ENCODE measurements around the gene PRSS16.
"Not testable (repeated sequence)": the region's sequence is repeated elsewhere in the genome, so short reads cannot be mapped to it uniquely, and the experiment has no call there.

PRSS16 gene

DNA sequence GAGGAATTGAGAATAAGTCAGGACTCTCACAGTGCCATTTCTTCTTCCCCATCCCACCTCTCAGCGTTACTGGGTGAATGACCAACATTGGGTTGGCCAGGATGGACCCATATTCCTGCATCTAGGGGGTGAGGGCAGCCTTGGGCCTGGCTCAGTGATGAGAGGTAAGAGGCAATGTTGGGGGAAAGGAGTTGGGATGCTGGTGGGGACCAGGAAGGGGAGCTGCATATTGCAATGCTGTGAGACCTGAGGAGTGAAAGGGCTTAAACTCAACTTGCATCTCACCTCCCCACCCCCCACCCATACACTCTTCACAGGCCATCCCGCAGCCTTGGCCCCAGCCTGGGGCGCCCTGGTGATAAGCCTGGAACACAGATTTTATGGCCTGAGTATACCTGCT is 1.3 kb downstream of the PRSS16 start:
- Histone ChIP-seq H3K27me3 (ENCODE audit: insufficient read depth, low read length) (peaks cover 88% of the 10 kb centered on the region), H3K4me1 (ENCODE audit: control insufficient read depth, insufficient read depth, low read length, unreplicated experiment) (no peaks in the 10 kb centered on the region), H3K36me3 (ENCODE audit: insufficient read depth, low read length) (no peaks in the 10 kb centered on the region), H2AFZ (ENCODE audit: low read length, unreplicated experiment) (no peak overlapping the region), H3K27ac (ENCODE audit: low read depth, low read length) (no peak overlapping the region), H3K4me3 (ENCODE audit: low read depth, low read length) (no peak overlapping the region), H3K79me2 (ENCODE audit: control insufficient read depth, insufficient read depth, low read length, unreplicated experiment) (no peaks in the 10 kb centered on the region)

DNA sequence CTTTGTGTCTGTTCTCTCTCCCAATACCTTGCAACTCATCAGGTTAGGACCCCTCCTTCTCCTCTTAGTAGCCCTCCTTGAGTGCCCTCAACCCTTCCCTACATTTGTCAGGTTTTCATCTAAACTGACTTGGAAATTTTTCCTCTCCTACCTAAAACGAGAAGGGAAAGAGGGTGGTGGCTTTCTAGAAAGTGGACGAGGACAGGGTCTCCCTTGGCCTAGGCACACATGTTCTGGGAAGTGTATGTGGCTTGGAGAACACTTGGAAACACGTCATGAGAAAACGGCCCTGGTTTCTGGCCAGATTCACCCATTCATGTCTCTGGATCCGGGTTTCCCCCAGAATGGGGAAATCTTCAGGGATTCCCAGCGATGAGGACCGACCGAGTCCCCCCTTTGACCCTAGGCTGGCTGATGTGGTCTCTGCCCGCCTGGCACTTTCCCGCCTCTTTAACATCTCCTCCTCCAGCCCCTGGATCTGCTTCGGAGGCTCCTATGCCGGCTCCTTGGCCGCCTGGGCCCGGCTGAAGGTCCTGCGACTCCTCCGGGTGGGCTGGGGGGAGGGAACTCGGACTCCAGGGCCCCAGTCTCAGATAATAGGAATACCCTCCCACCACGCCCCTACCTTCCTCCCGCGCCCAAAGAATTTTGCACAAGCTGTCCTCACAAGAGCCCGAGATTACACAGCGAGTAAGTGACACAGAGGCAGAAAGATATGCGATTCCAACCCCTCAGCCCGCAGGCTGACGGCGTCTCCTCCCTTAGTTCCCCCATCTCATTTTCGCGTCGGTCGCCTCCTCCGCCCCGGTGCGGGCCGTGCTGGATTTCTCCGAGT is 3.0 kb downstream of the PRSS16 start:
- Histone ChIP-seq H3K27me3 (ENCODE audit: insufficient read depth, low read length) (peaks cover 97% of the 10 kb centered on the region), H3K4me3 (ENCODE audit: low read depth, low read length) (peak overlapping the region; percentile 83), H2AFZ (ENCODE audit: low read length, unreplicated experiment) (peak overlapping the region; percentile 58), H3K27ac (ENCODE audit: low read depth, low read length) (no peak overlapping the region), H3K36me3 (ENCODE audit: insufficient read depth, low read length) (no peaks in the 10 kb centered on the region), H3K79me2 (ENCODE audit: control insufficient read depth, insufficient read depth, low read length, unreplicated experiment) (no peaks in the 10 kb centered on the region), H3K4me1 (ENCODE audit: control insufficient read depth, insufficient read depth, low read length, unreplicated experiment) (no peaks in the 10 kb centered on the region)

DNA sequence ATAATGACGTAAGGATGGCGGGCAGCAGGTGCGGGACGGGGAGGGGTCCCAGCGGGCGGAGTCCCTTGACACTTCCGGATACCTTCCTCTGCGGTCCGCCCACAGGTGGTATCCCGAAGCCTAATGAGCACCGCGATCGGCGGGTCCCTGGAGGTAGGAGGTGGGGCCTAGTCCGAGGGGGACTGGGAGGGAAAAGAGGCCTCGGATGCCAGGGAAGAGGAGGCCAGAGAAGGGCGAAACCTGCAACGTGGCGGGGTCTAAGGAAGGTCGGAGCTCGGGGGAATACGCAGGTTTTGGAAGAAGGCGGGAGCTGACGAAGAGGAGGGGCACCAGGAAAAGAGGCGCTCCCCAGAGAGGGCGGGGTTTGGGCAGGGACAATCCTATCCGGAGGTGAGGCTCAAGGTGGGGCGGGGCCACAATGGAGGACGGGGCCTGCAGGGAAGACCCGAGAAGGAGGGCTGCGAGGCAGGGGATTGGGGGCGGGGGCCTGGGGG is 3.7 kb downstream of the PRSS16 start:
- Histone ChIP-seq H3K4me3 (ENCODE audit: low read depth, low read length) (peak overlapping the region; percentile 83), H3K79me2 (ENCODE audit: control insufficient read depth, insufficient read depth, low read length, unreplicated experiment) (no peaks in the 10 kb centered on the region), H2AFZ (ENCODE audit: low read length, unreplicated experiment) (peak overlapping the region; percentile 58), H3K27me3 (ENCODE audit: insufficient read depth, low read length) (peaks cover 97% of the 10 kb centered on the region), H3K27ac (ENCODE audit: low read depth, low read length) (no peak overlapping the region), H3K36me3 (ENCODE audit: insufficient read depth, low read length) (no peaks in the 10 kb centered on the region), H3K4me1 (ENCODE audit: control insufficient read depth, insufficient read depth, low read length, unreplicated experiment) (no peaks in the 10 kb centered on the region)

- Histone ChIP-seq H3K4me1 (ENCODE audit: control insufficient read depth, insufficient read depth, low read length, unreplicated experiment) (no peaks in the 10 kb centered on the region), H2AFZ (ENCODE audit: low read length, unreplicated experiment) (no peak overlapping the region), H3K36me3 (ENCODE audit: insufficient read depth, low read length) (no peaks in the 10 kb centered on the region), H3K4me3 (ENCODE audit: low read depth, low read length) (peak overlapping the region; percentile 83), H3K79me2 (ENCODE audit: control insufficient read depth, insufficient read depth, low read length, unreplicated experiment) (no peaks in the 10 kb centered on the region), H3K27me3 (ENCODE audit: insufficient read depth, low read length) (peaks cover 97% of the 10 kb centered on the region), H3K27ac (ENCODE audit: low read depth, low read length) (no peak overlapping the region)
These were observed 4.2 kb downstream of the PRSS16 start for GRCh38 chr6:27251606-27252251.

GRCh38 chr6:27254566-27254965 is 7.1 kb downstream of the PRSS16 start:
- no peak overlapping the region for H3K27ac ChIP-seq (ENCODE audit: low read depth, low read length)

DNA sequence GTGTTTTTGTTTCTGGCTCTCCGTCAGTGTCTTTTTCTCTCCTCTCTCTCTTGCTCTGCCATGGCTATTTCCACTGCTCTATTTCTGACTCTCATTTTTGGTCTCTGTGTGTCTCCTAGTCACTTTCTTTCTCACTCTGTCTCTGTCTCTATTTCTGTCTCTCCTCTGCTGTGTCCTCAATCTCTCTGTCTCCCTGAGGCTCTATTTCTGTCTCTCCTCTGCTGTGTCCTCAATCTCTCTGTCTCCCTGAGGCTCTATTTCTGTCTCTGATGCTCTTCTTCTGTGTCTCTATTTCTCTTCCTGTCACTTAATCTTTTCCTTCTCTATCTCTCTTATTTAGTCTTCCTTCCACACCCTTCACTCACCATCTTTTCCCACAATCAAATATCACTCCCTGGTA is 8.4 kb downstream of the PRSS16 start:
- no peaks in the 10 kb centered on the region for H3K4me1 ChIP-seq (ENCODE audit: control insufficient read depth, insufficient read depth, low read length, unreplicated experiment)
- no peaks in the 10 kb centered on the region for H3K36me3 ChIP-seq (ENCODE audit: insufficient read depth, low read length)
- no peak overlapping the region for H2AFZ ChIP-seq (ENCODE audit: low read length, unreplicated experiment)
- H3K27ac ChIP-seq (ENCODE audit: low read depth, low read length): no peak overlapping the region
- H3K79me2 ChIP-seq (ENCODE audit: control insufficient read depth, insufficient read depth, low read length, unreplicated experiment): no peaks in the 10 kb centered on the region
- peaks cover 85% of the 10 kb centered on the region for H3K27me3 ChIP-seq (ENCODE audit: insufficient read depth, low read length)
- no peak overlapping the region for H3K4me3 ChIP-seq (ENCODE audit: low read depth, low read length)

More at GRCh38 chr6:27254566-27254965, 7.1 kb downstream of the PRSS16 start:
- Histone ChIP-seq H3K27me3 (ENCODE audit: insufficient read depth, low read length) (peaks cover 87% of the 10 kb centered on the region), H3K4me3 (ENCODE audit: low read depth, low read length) (no peak overlapping the region), H2AFZ (ENCODE audit: low read length, unreplicated experiment) (no peak overlapping the region), H3K4me1 (ENCODE audit: control insufficient read depth, insufficient read depth, low read length, unreplicated experiment) (no peaks in the 10 kb centered on the region), H3K36me3 (ENCODE audit: insufficient read depth, low read length) (no peaks in the 10 kb centered on the region), H3K79me2 (ENCODE audit: control insufficient read depth, insufficient read depth, low read length, unreplicated experiment) (no peaks in the 10 kb centered on the region)

DNA sequence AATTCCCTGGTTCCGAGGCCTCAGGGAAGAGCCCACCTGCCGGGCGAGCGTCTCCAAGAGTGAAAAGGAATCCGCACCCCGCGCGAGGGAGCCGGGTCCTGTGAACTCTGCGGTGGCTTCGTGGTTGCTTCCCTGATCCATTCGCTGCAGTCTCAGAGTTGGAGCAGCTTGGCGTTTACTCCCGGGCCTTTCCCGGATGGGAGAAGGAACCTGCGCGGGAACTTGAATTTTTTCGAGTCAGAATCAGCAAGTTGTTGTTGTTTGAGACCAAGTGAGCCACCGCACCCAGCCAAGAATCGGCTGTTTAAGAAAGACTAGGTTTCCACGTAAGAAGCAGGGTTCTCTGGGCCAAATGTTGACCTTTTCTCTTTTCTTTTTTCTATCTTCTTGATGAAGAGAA is 12.9 kb downstream of the PRSS16 start:
- H2AFZ ChIP-seq (ENCODE audit: low read length, unreplicated experiment): no peak overlapping the region
- no peaks in the 10 kb centered on the region for H3K36me3 ChIP-seq (ENCODE audit: insufficient read depth, low read length)
- H3K79me2 ChIP-seq (ENCODE audit: control insufficient read depth, insufficient read depth, low read length, unreplicated experiment): no peaks in the 10 kb centered on the region
- H3K4me1 ChIP-seq (ENCODE audit: control insufficient read depth, insufficient read depth, low read length, unreplicated experiment): no peaks in the 10 kb centered on the region
- peaks cover 82% of the 10 kb centered on the region for H3K27me3 ChIP-seq (ENCODE audit: insufficient read depth, low read length)
- no peak overlapping the region for H3K27ac ChIP-seq (ENCODE audit: low read depth, low read length)
- peak overlapping the region; percentile 59 for H3K4me3 ChIP-seq (ENCODE audit: low read depth, low read length)

- Histone ChIP-seq H3K36me3 (ENCODE audit: insufficient read depth, low read length) (no peaks in the 10 kb centered on the region), H3K79me2 (ENCODE audit: control insufficient read depth, insufficient read depth, low read length, unreplicated experiment) (no peaks in the 10 kb centered on the region), H3K27ac (ENCODE audit: low read depth, low read length) (no peak overlapping the region), H3K27me3 (ENCODE audit: insufficient read depth, low read length) (peaks cover 80% of the 10 kb centered on the region), H2AFZ (ENCODE audit: low read length, unreplicated experiment) (no peak overlapping the region), H3K4me1 (ENCODE audit: control insufficient read depth, insufficient read depth, low read length, unreplicated experiment) (no peaks in the 10 kb centered on the region), H3K4me3 (ENCODE audit: low read depth, low read length) (peak overlapping the region; percentile 59)
These were observed 13.4 kb downstream of the PRSS16 start for GRCh38 chr6:27260836-27261375.

DNA sequence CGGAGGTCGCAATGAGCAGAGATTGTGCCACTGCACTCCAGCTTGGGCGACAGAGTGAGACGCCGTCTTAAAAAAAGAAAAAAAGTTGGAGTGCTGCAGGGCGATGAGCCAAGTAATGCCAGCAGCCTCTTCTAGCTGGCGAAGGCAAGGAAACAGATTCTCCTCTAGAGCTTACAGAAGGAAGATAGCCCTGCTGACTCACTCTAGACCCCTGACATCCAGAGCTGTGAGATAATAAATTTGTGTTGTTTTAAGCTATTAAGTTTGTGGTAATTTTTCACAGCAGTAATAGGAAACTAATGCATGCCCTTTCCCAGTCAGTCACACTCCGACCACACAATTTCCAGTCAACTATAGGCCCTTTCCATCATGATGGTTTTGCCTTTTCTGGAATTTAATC is 16.4 kb downstream of the PRSS16 start:
- Histone ChIP-seq H3K36me3 (ENCODE audit: insufficient read depth, low read length) (no peaks in the 10 kb centered on the region), H3K27me3 (ENCODE audit: insufficient read depth, low read length) (peaks cover 83% of the 10 kb centered on the region), H3K4me1 (ENCODE audit: control insufficient read depth, insufficient read depth, low read length, unreplicated experiment) (no peaks in the 10 kb centered on the region), H2AFZ (ENCODE audit: low read length, unreplicated experiment) (no peak overlapping the region), H3K4me3 (ENCODE audit: low read depth, low read length) (no peak overlapping the region), H3K79me2 (ENCODE audit: control insufficient read depth, insufficient read depth, low read length, unreplicated experiment) (no peaks in the 10 kb centered on the region), H3K27ac (ENCODE audit: low read depth, low read length) (no peak overlapping the region)

DNA sequence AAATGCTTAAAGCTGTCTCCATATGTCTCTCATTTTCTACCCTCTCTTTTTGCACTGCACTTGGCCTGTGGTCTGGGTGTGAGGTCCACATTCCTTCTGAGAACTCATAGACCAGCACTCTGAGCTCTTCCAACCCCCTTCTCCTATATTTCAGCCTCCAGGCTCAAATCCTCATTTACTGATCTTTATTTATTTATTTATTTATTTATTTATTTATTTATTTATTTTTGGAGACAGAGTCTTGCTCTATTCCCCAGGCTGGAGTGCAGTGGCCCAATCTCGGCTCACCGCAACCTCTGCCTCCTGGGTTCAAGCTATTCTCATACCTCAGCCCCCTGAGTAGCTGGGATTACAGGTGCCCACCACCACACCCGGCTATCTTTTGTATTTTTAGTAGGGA is 19.5 kb downstream of the PRSS16 start:
- not testable (repeated sequence) for H2AFZ ChIP-seq (ENCODE audit: low read length, unreplicated experiment); H3K27ac ChIP-seq (ENCODE audit: low read depth, low read length); H3K4me1 ChIP-seq (ENCODE audit: control insufficient read depth, insufficient read depth, low read length, unreplicated experiment); H3K79me2 ChIP-seq (ENCODE audit: control insufficient read depth, insufficient read depth, low read length, unreplicated experiment); H3K36me3 ChIP-seq (ENCODE audit: insufficient read depth, low read length); H3K4me3 ChIP-seq (ENCODE audit: low read depth, low read length)
- peaks cover 75% of the 10 kb centered on the region for H3K27me3 ChIP-seq (ENCODE audit: insufficient read depth, low read length)

Measured in ACC112 (cell line).